Brain microvascular endothelial cell (primary cell): ENCODE results near the gene BPGM.

ENCODE experiments used
- DNase-seq: peaks from one replicate; pipeline ENCODE4 v3.0.0-alpha.2; 2020
- H3K27ac ChIP-seq: fragments of 250-450 bp; sonication (Bioruptor Pico); 2 replicates; pipeline ENCODE4 v1.5.1; 2020; ENCODE audit warnings: mild to moderate bottlenecking, moderate library complexity
- H3K27me3 ChIP-seq: fragments of 250-450 bp; sonication (Bioruptor Pico); replicated peaks from 2 replicates; pipeline ENCODE4 v1.5.1; 2020; ENCODE audit warnings: mild to moderate bottlenecking
- H3K36me3 ChIP-seq: fragments of 250-450 bp; sonication (Bioruptor Pico); replicated peaks from 2 replicates; pipeline ENCODE4 v1.5.1; 2020; ENCODE audit warnings: mild to moderate bottlenecking
- H3K4me3 ChIP-seq: 2 replicates; pipeline ENCODE4 v1.5.1; 2011; ENCODE audit warnings: low read depth, mild to moderate bottlenecking, control low read depth, low read length, moderate library complexity
- CTCF ChIP-seq: IDR thresholded peaks from 2 replicates; pipeline ENCODE4 v1.5.1; 2011; ENCODE audit warnings: low read depth, mild to moderate bottlenecking, moderate library complexity, low read length, control low read depth, inconsistent platforms; ENCODE audit errors: missing control alignments
- in situ Hi-C: cut with HindIII; loops from 2 replicates; pipeline ENCODE4 v1.10.0; 2017; ENCODE audit warnings: low sequenced_read_pairs, low pct_ligation_motif_present

The BPGM gene

GRCh38 chr7:134627775-134628153 lies 18.9 kb upstream of the BPGM start:
- DNase-seq = no peak
- H3K27ac ChIP-seq = no peak overlapping the region
- TF ChIP-seq CTCF = no peak
- in situ Hi-C loops = no loop called here
- no peaks in the 10 kb centered on the region for H3K36me3 ChIP-seq
- no peak overlapping the region for H3K4me3 ChIP-seq
- H3K27me3 ChIP-seq = no peaks in the 10 kb centered on the region

DNA sequence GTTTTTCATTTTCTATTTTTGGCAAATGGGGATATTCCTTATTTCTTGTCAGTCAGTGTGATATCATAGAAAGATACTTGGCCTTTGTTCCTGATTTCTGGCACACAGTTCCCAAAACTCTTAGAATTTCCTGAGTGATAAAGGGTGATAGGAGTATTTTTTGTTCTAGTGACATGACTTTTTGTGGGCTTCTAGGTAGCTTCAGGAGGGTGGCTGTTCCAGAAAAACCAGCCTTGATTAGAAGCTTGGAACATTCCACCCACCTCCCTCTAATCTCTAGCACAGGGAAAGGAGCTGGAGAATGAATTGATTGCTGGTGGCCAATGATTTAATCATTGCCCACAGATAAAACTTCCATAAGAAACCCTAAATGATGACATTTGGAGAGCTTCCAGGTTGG lies 17.2 kb upstream of the BPGM start:
- no peaks in the 10 kb centered on the region for H3K36me3 ChIP-seq
- no peak overlapping the region for H3K27ac ChIP-seq
- DNase-seq = no peak
- no peaks in the 10 kb centered on the region for H3K27me3 ChIP-seq
- no peak overlapping the region for H3K4me3 ChIP-seq
- TF ChIP-seq CTCF = no peak
- in situ Hi-C loops = no loop called here

DNA sequence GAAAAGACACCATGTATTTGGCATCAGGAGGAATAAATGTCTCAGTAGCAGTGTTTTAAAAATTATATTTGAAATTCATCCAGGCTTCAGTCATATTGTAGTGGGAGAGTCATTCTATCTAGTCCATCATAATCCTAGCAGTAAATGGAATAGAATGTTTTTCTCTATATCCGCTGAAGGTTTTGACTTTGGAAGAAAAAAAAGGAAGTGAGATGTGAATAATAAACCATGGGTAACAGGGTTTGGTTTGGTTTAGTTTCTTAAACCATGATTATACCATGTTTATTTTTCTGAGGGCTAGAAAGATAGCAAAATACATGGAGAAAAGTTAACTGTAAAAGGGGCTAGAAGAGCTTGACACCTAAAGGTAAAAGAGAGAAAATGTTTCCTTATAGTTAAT lies 16.4 kb upstream of the BPGM start:
- DNase-seq = no peak
- no peaks in the 10 kb centered on the region for H3K27me3 ChIP-seq
- H3K36me3 ChIP-seq = no peaks in the 10 kb centered on the region
- no peak for TF ChIP-seq CTCF
- H3K4me3 ChIP-seq = no peak overlapping the region
- H3K27ac ChIP-seq = no peak overlapping the region
- in situ Hi-C loops = no loop called here

GRCh38 chr7:134630893-134631292 lies 15.8 kb upstream of the BPGM start:
- Histone ChIP-seq H3K4me3 (no peak overlapping the region), H3K27me3 (no peaks in the 10 kb centered on the region), H3K36me3 (no peaks in the 10 kb centered on the region), H3K27ac (no peak overlapping the region)
- in situ Hi-C loops = no loop called here
- DNase-seq = no peak
- TF ChIP-seq CTCF = no peak

GRCh38 chr7:134632052-134632451 lies 14.6 kb upstream of the BPGM start:
- no peak overlapping the region for H3K27ac ChIP-seq
- DNase-seq = no peak
- H3K27me3 ChIP-seq = no peaks in the 10 kb centered on the region
- no peak for TF ChIP-seq CTCF
- in situ Hi-C loops = no loop called here
- H3K4me3 ChIP-seq = no peak overlapping the region
- H3K36me3 ChIP-seq = no peaks in the 10 kb centered on the region

DNA sequence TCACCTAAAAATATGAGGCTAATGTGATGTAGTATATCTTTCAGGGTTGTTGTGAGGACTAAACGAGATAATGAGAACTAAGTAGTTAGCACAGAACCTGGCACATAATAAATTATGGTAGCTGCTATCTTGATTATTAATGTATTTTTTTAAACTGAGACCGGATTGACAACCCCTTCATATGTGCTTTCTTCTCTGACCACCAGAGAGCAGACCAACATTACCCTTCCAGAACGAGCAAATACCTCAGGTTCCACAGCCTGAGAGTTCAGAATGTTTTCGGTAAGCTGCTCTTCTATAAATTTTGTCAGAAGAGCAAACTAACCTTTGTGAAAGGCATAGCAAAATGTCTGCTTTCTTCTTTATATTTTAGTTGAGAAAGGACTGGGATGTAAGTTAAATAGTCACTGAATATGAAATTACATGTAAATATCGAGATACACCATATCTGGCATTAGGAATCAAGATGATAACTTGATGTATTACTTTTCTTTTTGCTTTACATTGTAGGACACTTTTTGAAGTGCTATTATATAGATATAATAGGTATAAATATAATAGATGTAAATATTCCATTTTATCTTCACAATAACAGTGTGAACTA lies 13.6 kb upstream of the BPGM start:
- H3K36me3 ChIP-seq = no peaks in the 10 kb centered on the region
- H3K4me3 ChIP-seq = no peak overlapping the region
- TF ChIP-seq CTCF = peak; percentile 81
- H3K27ac ChIP-seq = no peak overlapping the region
- DNase-seq = peak; percentile 47
- in situ Hi-C loops = no loop called here
- H3K27me3 ChIP-seq = no peaks in the 10 kb centered on the region
